IMR-90 (cell line): Measurements from ENCODE around the gene MCTP1. TPM values are rescaled to one million over a fixed set of nuclear protein-coding genes. Genes with fewer than 3 reads are reported as not detected.

Experiments used
- ATAC-seq: fragments of 200-7000 bp; cut with Tn5 transposase; 2 replicates; pipeline ENCODE4 v1.9.1; 2020; ENCODE audit warnings: low read depth, mild to moderate bottlenecking, moderate library complexity
- BruUV-seq: library from RNA; stranded (reverse); fragments of 400-500 nt; replicated peaks from 2 replicates; lab custom pipeline; 2021; lab: Mats Ljungman, UMichigan
- CTCF ChIA-PET: fragments of 300-600 bp; formaldehyde crosslinking; extraction: SDS; loops from one replicate; lab custom pipeline; 2021; ENCODE audit warnings: antibody characterized with exemption; lab: Yijun Ruan, JAX
- POLR2A ChIA-PET: fragments of 300-600 bp; sonication (Branson Sonifier 250); formaldehyde crosslinking; loops from one replicate; lab custom pipeline; 2022; ENCODE audit warnings: antibody characterized with exemption; ENCODE audit not compliant: unreplicated experiment; lab: Charles Lee
- DNase-seq: peaks from one replicate; pipeline ENCODE4 v3.0.0; 2013
- H2AFZ ChIP-seq: replicated peaks from 2 replicates; pipeline ENCODE3; 2013; ENCODE audit warnings: low read length, mild to moderate bottlenecking; ENCODE audit not compliant: poor library complexity
- H2AK5ac ChIP-seq: 2 replicates; pipeline ENCODE4 v1.6.1; 2013; ENCODE audit warnings: low read depth, low read length, inconsistent platforms
- H2AK9ac ChIP-seq: replicated peaks from 2 replicates; pipeline ENCODE3; 2013; ENCODE audit warnings: mild to moderate bottlenecking, low read depth, low read length, moderate library complexity; ENCODE audit not compliant: poor library complexity
- H2BK120ac ChIP-seq: 2 replicates; pipeline ENCODE4 v1.6.1; 2013; ENCODE audit warnings: low read depth, low read length, inconsistent platforms
- H2BK15ac ChIP-seq: 3 replicates; pipeline ENCODE4 v1.6.1; 2013; ENCODE audit warnings: low read depth, low read length, inconsistent platforms
- H2BK20ac ChIP-seq: 2 replicates; pipeline ENCODE4 v1.6.1; 2013; ENCODE audit warnings: low read depth, mild to moderate bottlenecking, inconsistent platforms, low read length, moderate library complexity
- H2BK5ac ChIP-seq: 2 replicates; pipeline ENCODE4 v1.6.1; 2013; ENCODE audit warnings: mild to moderate bottlenecking, low read depth, low read length, inconsistent platforms; ENCODE audit not compliant: poor library complexity, severe bottlenecking
- H3K14ac ChIP-seq: replicated peaks from 2 replicates; pipeline ENCODE4 v1.6.1; 2013; ENCODE audit warnings: low read depth, low read length, inconsistent platforms
- H3K18ac ChIP-seq: 2 replicates; pipeline ENCODE4 v1.6.1; 2013; ENCODE audit warnings: low read depth, low read length, control low read depth
- H3K23ac ChIP-seq: 2 replicates; pipeline ENCODE4 v1.6.1; 2013; ENCODE audit warnings: low read depth, low read length, inconsistent platforms
- H3K27ac ChIP-seq: 2 replicates; pipeline ENCODE4 v1.5.1; 2013; ENCODE audit warnings: mild to moderate bottlenecking, control low read depth, low read length; ENCODE audit not compliant: insufficient read depth
- H3K27me3 ChIP-seq: 2 replicates; pipeline ENCODE4 v1.6.1; 2013; ENCODE audit warnings: low read length; ENCODE audit not compliant: control insufficient read depth, insufficient read depth
- H3K36me3 ChIP-seq: 2 replicates; pipeline ENCODE4 v1.6.1; 2013; ENCODE audit warnings: low read length, mixed read lengths; ENCODE audit not compliant: control insufficient read depth, insufficient read depth
- H3K4ac ChIP-seq: 2 replicates; pipeline ENCODE4 v1.6.1; 2013; ENCODE audit warnings: low read depth, low read length, inconsistent platforms
- H3K4me1 ChIP-seq: 2 replicates; pipeline ENCODE4 v1.6.1; 2013; ENCODE audit warnings: low read length, mixed read lengths; ENCODE audit not compliant: control insufficient read depth, insufficient read depth
- H3K4me2 ChIP-seq: 2 replicates; pipeline ENCODE4 v1.6.1; 2013; ENCODE audit warnings: low read depth, mild to moderate bottlenecking, control low read depth, low read length, moderate library complexity
- H3K4me3 ChIP-seq: 2 replicates; pipeline ENCODE4 v1.5.1; 2013; ENCODE audit warnings: low read depth, mild to moderate bottlenecking, control low read depth, low read length, moderate library complexity; ENCODE audit not compliant: insufficient read depth
- H3K56ac ChIP-seq: 2 replicates; pipeline ENCODE4 v1.6.1; 2013; ENCODE audit warnings: low read length, inconsistent platforms; ENCODE audit not compliant: insufficient read depth; ENCODE audit errors: extremely low read depth
- H3K79me1 ChIP-seq, 2 experiments: 2 replicates each; pipeline ENCODE4 v1.6.1; 2013; ENCODE audit warnings: low read length in 2 of 2, inconsistent platforms in 1 of 2, low read depth in 1 of 2
- H3K9ac ChIP-seq: 2 replicates; pipeline ENCODE4 v1.6.1; 2013; ENCODE audit warnings: low read depth, low read length, control low read depth
- H3K9me1 ChIP-seq: 2 replicates; pipeline ENCODE4 v1.6.1; 2013; ENCODE audit warnings: low read length, inconsistent platforms; ENCODE audit not compliant: insufficient read depth
- H3K9me3 ChIP-seq: 2 replicates; pipeline ENCODE4 v1.6.1; 2013; ENCODE audit warnings: low read length; ENCODE audit not compliant: control insufficient read depth, insufficient read depth
- H4K20me1 ChIP-seq: 2 replicates; pipeline ENCODE4 v1.6.1; 2013; ENCODE audit warnings: low read length, inconsistent platforms; ENCODE audit not compliant: insufficient read depth
- H4K5ac ChIP-seq: 2 replicates; pipeline ENCODE4 v1.6.1; 2013; ENCODE audit warnings: mild to moderate bottlenecking, low read depth, low read length, control low read depth
- H4K8ac ChIP-seq, 2 experiments: 2 replicates each; pipeline ENCODE4 v1.6.1; 2013; ENCODE audit warnings: low read depth in 2 of 2, low read length in 2 of 2, control low read depth in 1 of 2, inconsistent platforms in 1 of 2
- H4K91ac ChIP-seq: 2 replicates; pipeline ENCODE4 v1.6.1; 2013; ENCODE audit warnings: low read depth, low read length, inconsistent platforms; ENCODE audit not compliant: insufficient read depth
- CHD1 ChIP-seq: IDR thresholded peaks from 2 replicates; pipeline ENCODE4 v1.6.1; 2012; ENCODE audit warnings: low read depth, low read length, improper control_type of control experiment
- ELK1 ChIP-seq: fragments of 150-350 bp; IDR thresholded peaks from 2 replicates; pipeline ENCODE4 v1.6.1; 2016; ENCODE audit warnings: low read depth, mild to moderate bottlenecking, low read length, moderate library complexity, borderline replicate concordance
- MAZ ChIP-seq: IDR thresholded peaks from 2 replicates; pipeline ENCODE4 v1.6.1; 2012; ENCODE audit warnings: low read depth, mild to moderate bottlenecking, low read length, improper control_type of control experiment, moderate library complexity, borderline replicate concordance
- MXI1 ChIP-seq: IDR thresholded peaks from 2 replicates; pipeline ENCODE4 v1.6.1; 2012; ENCODE audit warnings: low read depth, mild to moderate bottlenecking, low read length, moderate library complexity, borderline replicate concordance
- SMC3 ChIP-seq: fragments of 150-350 bp; IDR thresholded peaks from 2 replicates; pipeline ENCODE4 v1.6.1; 2016; ENCODE audit warnings: low read depth, mild to moderate bottlenecking, antibody characterized with exemption, low read length, moderate library complexity
- WGBS, 2 experiments: methylation state at CpG; one replicate each; pipeline versions ENCODE4 v1.1.5 to v1.1.7; 2013; ENCODE audit warnings: missing lambda C conversion rate in 2 of 2; ENCODE audit not compliant: insufficient read length in 1 of 2; ENCODE audit errors: extremely low coverage in 2 of 2; 5-methylcytosine and 5-hydroxymethylcytosine counted together
- dilution Hi-C: fragments of 300-500 bp; cut with HindIII; formaldehyde crosslinking; loops from one replicate; pipeline ENCODE4 v1.14.3; 2018; ENCODE audit warnings: low sequenced_read_pairs; ENCODE audit not compliant: unreplicated experiment
- in situ Hi-C: fragments of 300-500 bp; cut with MboI; formaldehyde crosslinking; loops from 3 replicates; pipeline ENCODE4 v1.14.3; 2019; ENCODE audit warnings: low sequenced_read_pairs, inconsistent platforms, mixed read lengths
- intact Hi-C: fragments of 100-400 bp; cut with micrococcal nuclease; formaldehyde crosslinking; loops from 2 replicates; pipeline ENCODE4 v1.10.0; 2022
- polyA plus RNA-seq, 3 experiments: library from polyadenylated mRNA; depleted of rRNA; stranded (reverse); fragments of >200 nt; gene quantifications; 2 replicates each; pipeline ENCODE4 v1.2.3, GENCODE V29; 2012; ENCODE audit warnings: low replicate concordance in 1 of 3
- total RNA-seq: library from RNA; depleted of rRNA; stranded (reverse); fragments of >200 nt; gene quantifications from 2 replicates; pipeline ENCODE4 v1.2.3, GENCODE V29; 2012

The MCTP1 gene
- total and polyA plus RNA-seq, 2 of the 4 experiments (the other 2 are of a cell fraction), result 0.21 TPM; not detected in 1

GRCh38 chr5:94699562-94699961 lies 585.3 kb downstream of the MCTP1 start:
- H3K4ac ChIP-seq, result no peak overlapping the region

More at GRCh38 chr5:94699562-94699961, 585.3 kb downstream of the MCTP1 start:
- intact Hi-C loops, result loop anchor here (10.0 kb wide), 2 partner anchors 525 to 785 kb away; no protein-coding TSS in a partner anchor
- ChIA-PET POLR2A (no interaction called here), CTCF (no interaction called here)
- DNase-seq, result no peak
- in situ Hi-C loops, result loop anchor here (10.0 kb wide), 1 partner anchor 1115 kb away; the partner anchor contains the start of genes NR2F1 and NR2F1-AS1
- Histone ChIP-seq H3K9me3 (no peaks in the 10 kb centered on the region), H3K9ac (no peak overlapping the region), H3K27ac (no peak overlapping the region), H2AFZ (no peak overlapping the region), H3K56ac (no peak overlapping the region), H3K4me1 (no peaks in the 10 kb centered on the region; the same call in 1 of the 2 replicates), H4K20me1 (no peaks in the 10 kb centered on the region), H2BK20ac (no peak overlapping the region), H3K79me1 (no peaks in the 10 kb centered on the region), H3K14ac (no peak overlapping the region), H2BK15ac (no peak overlapping the region), H4K8ac (no peak overlapping the region), H3K27me3 (no peaks in the 10 kb centered on the region), H2AK9ac (no peak overlapping the region), H3K4me3 (no peak overlapping the region), H4K91ac (no peak overlapping the region), H3K36me3 (no peaks in the 10 kb centered on the region), H3K18ac (no peak overlapping the region), H3K23ac (no peak overlapping the region), H3K9me1 (no peaks in the 10 kb centered on the region), H4K5ac (no peak overlapping the region), H2AK5ac (no peak overlapping the region), H2BK5ac (no peak overlapping the region), H2BK120ac (no peak overlapping the region), H3K4me2 (no peak overlapping the region)
- no peak for ATAC-seq
- BruUV-seq, result no TSS peak
- dilution Hi-C loops, result no loop called here
- TF ChIP-seq MAZ (no peak), CHD1 (no peak), SMC3 (no peak), MXI1 (no peak), ELK1 (no peak)
- WGBS, 2 experiments, result no CpG with 5 or more reads among the region's 2 CpGs
